Activated B cell treated with CpG ODN at 0.5 μM for 24 hours (primary cell): Measurements from ENCODE around the gene USP32. TPM values are rescaled to one million over a fixed set of nuclear protein-coding genes. Genes with fewer than 3 reads are reported as not detected.
"Not testable (repeated sequence)": the region's sequence is repeated elsewhere in the genome, so short reads cannot be mapped to it uniquely, and the experiment has no call there.

Experiments used
- ATAC-seq: fragments of 200-7000 bp; cut with Tn5 transposase; one replicate; pipeline ENCODE4 v1.10.0; 2021; ENCODE audit warnings: low read depth, mild to moderate bottlenecking, moderate library complexity
- CTCF ChIA-PET: fragments of 350-600 bp; sonication (Branson Sonifier 250); formaldehyde crosslinking; loops from one replicate; lab custom pipeline; 2021; ENCODE audit warnings: antibody characterized with exemption; lab: Charles Lee
- POLR2A ChIA-PET: fragments of 350-600 bp; sonication (Branson Sonifier 250); formaldehyde crosslinking; loops from one replicate; lab custom pipeline; 2021; ENCODE audit warnings: antibody characterized with exemption; lab: Charles Lee
- DNase-seq: peaks from one replicate; pipeline ENCODE4 v3.0.0; 2022
- H3K27ac Mint-ChIP-seq: one replicate; pipeline ENCODE4 v1.8.0; 2020; ENCODE audit warnings: mixed read lengths
- H3K27me3 Mint-ChIP-seq: one replicate; pipeline ENCODE4 v1.8.0; 2021; ENCODE audit warnings: mixed read lengths
- H3K36me3 Mint-ChIP-seq: one replicate; pipeline ENCODE4 v1.8.0; 2021; ENCODE audit warnings: low read depth, mixed read lengths
- H3K4me1 Mint-ChIP-seq: one replicate; pipeline ENCODE4 v1.8.0; 2021; ENCODE audit warnings: mixed read lengths
- H3K4me3 Mint-ChIP-seq: one replicate; pipeline ENCODE4 v1.8.0; 2020; ENCODE audit warnings: mild to moderate bottlenecking, mixed read lengths
- H3K9me3 Mint-ChIP-seq: one replicate; pipeline ENCODE4 v1.8.0; 2020; ENCODE audit warnings: mixed read lengths
- CTCF ChIP-seq: fragments of 200-600 bp; IDR thresholded peaks from one replicate; pipeline ENCODE4 v1.8.0; 2022; ENCODE audit warnings: antibody characterized with exemption, mild to moderate bottlenecking
- intact Hi-C: fragments of 100-400 bp; cut with micrococcal nuclease; formaldehyde crosslinking; loops from one replicate; pipeline ENCODE4 v1.15.1; 2024
- total RNA-seq: library from RNA; stranded (reverse); gene quantifications from 2 replicates; pipeline ENCODE4 v1.2.3, GENCODE V29; 2022

Gene USP32
- 48.9 and 59.2 TPM in 2 replicates for total RNA-seq

- TF ChIP-seq CTCF, result no peak
- peak; percentile 88 for ATAC-seq
- peaks cover 14% of the 10 kb centered on the region for H3K36me3 Mint-ChIP-seq
- peak within 1 kb of the TSS; percentile 97 for H3K4me3 Mint-ChIP-seq
- CTCF ChIA-PET, result interaction anchor here (0.9 kb wide), 1 partner anchor 9 kb away, joined by 3 read pairs; no protein-coding TSS in a partner anchor
- no peaks in the 10 kb centered on the region for H3K27me3 Mint-ChIP-seq
- H3K9me3 Mint-ChIP-seq, result no peaks in the 10 kb centered on the region
- POLR2A ChIA-PET, result interaction anchor here (0.5 to 2.2 kb wide), 16 partner anchors 9 to 1674 kb away, joined by 3 to 14 read pairs (median 5); partner anchors contain the start of genes CHCT1 and PPM1D
- intact Hi-C loops, result loop anchor here (1.0 to 10.0 kb wide), 6 partner anchors 29 to 1875 kb away; partner anchors contain the start of genes APPBP2, GDPD1 and TRIM37
- DNase-seq, result peak; percentile 94
- H3K4me1 Mint-ChIP-seq, result peaks cover 66% of the 10 kb centered on the region
- peak within 1 kb of the TSS; percentile 96 for H3K27ac Mint-ChIP-seq
These were observed at the start of gene USP32 for GRCh38 chr17:60392042-60392844. Gene USP32 (minus strand): TSS chr17:60392133. CDS start chr17:60391939, 194 bp downstream.

- H3K36me3 Mint-ChIP-seq, result no peaks in the 10 kb centered on the region
- DNase-seq, result no peak
- CTCF ChIA-PET, result interaction anchor here (0.6 kb wide), 1 partner anchor 202 kb away, joined by 3 read pairs; no protein-coding TSS in a partner anchor
- no peaks in the 10 kb centered on the region for H3K9me3 Mint-ChIP-seq
- H3K27ac Mint-ChIP-seq, result no peak overlapping the region
- peaks cover 1% of the 10 kb centered on the region for H3K27me3 Mint-ChIP-seq
- no peak for TF ChIP-seq CTCF
- no peak for ATAC-seq
- intact Hi-C loops, result loop anchor here (5.0 kb wide), 1 partner anchor 117 kb away; no protein-coding TSS in a partner anchor
- no peaks in the 10 kb centered on the region for H3K4me1 Mint-ChIP-seq
- POLR2A ChIA-PET, result no interaction called here
- H3K4me3 Mint-ChIP-seq, result no peak overlapping the region
These were observed 47.6 kb upstream of the USP32 start for GRCh38 chr17:60439501-60439900.

GRCh38 chr17:60436676-60437075 is 44.7 kb upstream of the USP32 start:
- H3K27me3 Mint-ChIP-seq, result peaks cover 1% of the 10 kb centered on the region
- ChIA-PET CTCF (interaction anchor here (0.6 kb wide), 1 partner anchor 867 kb away, joined by 3 read pairs; no protein-coding TSS in a partner anchor), POLR2A (no interaction called here)
- ATAC-seq (no peak), DNase-seq (no peak)
- H3K27ac Mint-ChIP-seq, result no peak overlapping the region
- no peak for TF ChIP-seq CTCF
- peaks cover 13% of the 10 kb centered on the region for H3K9me3 Mint-ChIP-seq
- H3K4me3 Mint-ChIP-seq, result no peak overlapping the region
- intact Hi-C loops, result loop anchor here (1.0 to 5.0 kb wide), 4 partner anchors 15 to 293 kb away; no protein-coding TSS in a partner anchor
- H3K36me3 Mint-ChIP-seq, result no peaks in the 10 kb centered on the region
- H3K4me1 Mint-ChIP-seq, result no peaks in the 10 kb centered on the region

GRCh38 chr17:60435244-60436167 is 43.6 kb upstream of the USP32 start:
- TF ChIP-seq CTCF, result peak; percentile 78
- H3K4me3 Mint-ChIP-seq, result no peak overlapping the region
- intact Hi-C loops, result loop anchor here (1.0 to 5.0 kb wide), 4 partner anchors 14 to 292 kb away; no protein-coding TSS in a partner anchor
- CTCF ChIA-PET, result no interaction called here
- ATAC-seq (peak; percentile 80), DNase-seq (peak; percentile 23)
- POLR2A ChIA-PET, result no interaction called here
- no peaks in the 10 kb centered on the region for H3K36me3 Mint-ChIP-seq
- peaks cover 13% of the 10 kb centered on the region for H3K9me3 Mint-ChIP-seq
- H3K4me1 Mint-ChIP-seq, result no peaks in the 10 kb centered on the region
- H3K27me3 Mint-ChIP-seq, result peaks cover 5% of the 10 kb centered on the region
- H3K27ac Mint-ChIP-seq, result no peak overlapping the region

GRCh38 chr17:60433021-60433997 is 41.4 kb upstream of the USP32 start:
- H3K9me3 Mint-ChIP-seq, result peaks cover 13% of the 10 kb centered on the region
- H3K4me1 Mint-ChIP-seq, DNase-seq, intact Hi-C loops, ATAC-seq, H3K27me3 Mint-ChIP-seq, H3K36me3 Mint-ChIP-seq, POLR2A ChIA-PET, H3K27ac Mint-ChIP-seq, CTCF ChIA-PET, H3K4me3 Mint-ChIP-seq: not testable (repeated sequence)

GRCh38 chr17:60430561-60430960 is 38.6 kb upstream of the USP32 start:
- POLR2A ChIA-PET, result interaction anchor here (0.7 kb wide), 1 partner anchor 31 kb away, joined by 9 read pairs; no protein-coding TSS in a partner anchor
- DNase-seq, H3K27me3 Mint-ChIP-seq, intact Hi-C loops, H3K27ac Mint-ChIP-seq, H3K36me3 Mint-ChIP-seq, H3K4me3 Mint-ChIP-seq, ATAC-seq, H3K4me1 Mint-ChIP-seq, CTCF ChIA-PET: not testable (repeated sequence)
- H3K9me3 Mint-ChIP-seq, result peaks cover 13% of the 10 kb centered on the region

- ATAC-seq, DNase-seq, H3K36me3 Mint-ChIP-seq, H3K27me3 Mint-ChIP-seq, intact Hi-C loops, H3K4me1 Mint-ChIP-seq, H3K27ac Mint-ChIP-seq, H3K9me3 Mint-ChIP-seq, POLR2A ChIA-PET, H3K4me3 Mint-ChIP-seq: not testable (repeated sequence)
- CTCF ChIA-PET, result interaction anchor here (0.7 kb wide), 1 partner anchor 24 kb away, joined by 4 read pairs; no protein-coding TSS in a partner anchor
These were observed 36.6 kb upstream of the USP32 start for GRCh38 chr17:60428491-60428890.
